Activated CD8-positive, alpha-beta memory T cell treated with anti-CD3 and anti-CD28 coated beads, Interleukin-2, amount 50 U/mL, for 1 hour (primary cell): ENCODE results near the gene EDARADD.
"Not testable (repeated sequence)": the region's sequence is repeated elsewhere in the genome, so short reads cannot be mapped to it uniquely, and the experiment has no call there.

Source experiments
- DNase-seq: peaks from one replicate; pipeline ENCODE4 v3.0.0-alpha.2; 2020; ENCODE audit errors: extremely low read depth

The EDARADD gene

DNA sequence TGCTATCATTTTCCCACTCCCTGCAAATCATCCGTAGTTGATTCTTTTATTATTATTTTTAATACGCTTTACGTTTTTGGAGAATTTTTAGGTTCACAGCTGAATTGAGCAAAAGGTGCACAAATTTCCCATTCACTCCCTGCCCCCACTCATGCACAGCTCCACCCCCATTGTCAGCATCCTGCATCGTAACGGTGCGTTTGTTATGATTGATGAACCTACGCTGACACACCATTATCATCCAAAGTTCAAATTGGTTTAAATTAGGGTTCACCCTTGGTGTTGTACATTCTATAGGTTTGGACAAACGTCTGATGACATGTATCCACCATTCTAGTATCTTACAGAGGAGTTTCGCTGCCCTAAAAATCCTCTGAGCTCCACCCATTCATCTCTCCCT lies 44.5 kb downstream of the EDARADD start:
- no peak for DNase-seq

DNA sequence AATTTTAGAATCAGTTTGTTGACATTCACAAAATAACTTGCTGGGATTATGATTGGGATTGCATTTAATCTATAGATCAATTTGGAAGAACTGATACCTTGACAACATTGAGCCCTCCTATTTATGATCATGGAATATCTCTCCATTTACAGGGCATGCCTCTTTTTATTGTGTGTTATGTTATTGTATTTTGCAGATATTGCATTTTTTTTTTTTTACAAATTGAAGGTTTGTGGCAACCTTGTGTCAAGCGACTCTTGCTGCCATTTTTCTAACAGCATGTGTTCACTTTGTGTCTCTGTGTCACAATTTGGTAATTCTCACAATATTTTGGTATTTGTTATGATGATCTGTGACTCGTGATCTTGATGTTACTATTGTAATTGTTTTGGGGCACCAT lies 46.3 kb downstream of the EDARADD start:
- no peak for DNase-seq

DNA sequence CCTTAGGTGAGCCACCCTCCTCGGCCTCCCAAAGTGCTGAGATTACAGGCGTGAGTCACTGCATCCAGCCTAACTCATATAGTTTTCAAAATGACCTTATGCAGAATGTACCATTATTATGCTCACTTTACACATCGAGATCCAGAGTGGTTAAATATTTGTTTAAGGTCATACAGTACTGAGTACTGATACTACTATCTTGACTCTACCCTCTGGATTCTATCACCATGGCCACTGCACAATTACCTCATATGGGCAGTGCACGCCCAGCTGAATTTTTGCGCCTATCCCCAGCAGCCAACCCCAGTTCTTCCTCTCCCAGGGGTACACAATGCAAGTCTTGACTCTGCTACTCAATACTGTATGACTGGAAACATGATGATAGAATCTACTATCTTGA lies 56.7 kb downstream of the EDARADD start:
- no peak for DNase-seq

DNA sequence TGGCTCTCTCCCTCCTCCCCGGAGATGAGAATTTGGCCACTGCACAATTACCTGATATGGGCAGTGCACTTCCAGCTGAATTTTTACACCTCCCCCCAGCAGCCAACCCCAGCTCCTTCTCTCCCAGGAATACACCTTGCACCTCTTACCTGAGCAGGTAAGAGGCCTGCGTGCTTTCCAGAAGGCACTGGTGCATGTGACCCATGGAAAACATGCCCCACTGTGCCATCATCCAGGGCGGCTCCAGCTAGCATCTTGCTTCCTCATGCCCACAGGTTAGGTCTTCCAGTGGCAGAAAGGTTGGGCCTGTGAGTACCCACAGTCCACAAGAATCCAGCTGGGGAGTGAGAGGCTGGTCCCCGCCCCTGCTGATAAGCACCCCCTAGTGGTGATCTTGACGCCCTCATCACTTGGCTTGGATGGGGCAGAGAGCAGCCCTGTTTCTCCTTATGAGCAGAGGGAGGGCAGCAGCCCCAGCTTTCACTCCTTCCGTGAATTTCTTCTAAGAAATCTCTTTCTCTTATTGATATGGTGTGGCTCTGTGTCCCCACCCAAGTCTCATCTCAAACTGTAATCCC lies 57.8 kb downstream of the EDARADD start:
- peak; percentile 12 for DNase-seq

DNA sequence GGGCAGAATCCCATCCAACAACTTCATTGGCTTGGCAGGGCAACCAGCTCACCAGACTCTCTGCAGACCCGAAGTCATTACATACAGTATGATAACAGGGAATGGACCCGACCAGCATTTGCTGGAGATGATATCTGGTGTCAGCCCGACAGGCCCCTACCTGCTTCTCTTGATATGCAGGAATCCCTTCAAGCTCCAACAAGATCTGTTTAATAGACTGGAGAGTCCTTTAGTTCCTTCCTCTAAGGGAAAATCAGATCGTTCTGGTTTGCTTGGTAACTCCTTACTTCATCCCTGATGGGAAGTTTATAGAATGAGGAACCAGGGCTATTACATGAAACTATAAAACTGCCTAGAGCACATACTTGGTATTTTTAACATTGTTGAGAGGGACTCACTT lies 61.2 kb downstream of the EDARADD start:
- no peak for DNase-seq

DNA sequence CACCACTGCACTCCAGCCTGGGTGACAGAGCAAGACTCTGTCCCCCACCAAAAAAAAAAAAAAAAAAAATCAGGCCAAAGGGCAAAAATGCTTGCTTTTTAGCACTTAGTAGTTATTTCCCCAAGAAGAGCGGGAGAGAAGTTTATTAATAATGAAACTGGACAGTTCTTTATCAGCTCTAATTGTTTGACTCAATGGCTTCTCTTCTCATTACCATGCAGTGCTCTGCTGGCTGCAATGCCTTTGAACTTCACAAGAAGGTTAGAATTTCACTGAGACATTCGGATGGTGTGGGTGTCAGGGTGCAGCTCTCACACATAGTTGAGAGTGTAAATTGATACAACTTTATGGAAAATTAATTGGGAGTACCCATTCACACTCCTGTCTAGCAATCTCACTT lies 63.7 kb downstream of the EDARADD start:
- no peak for DNase-seq

DNA sequence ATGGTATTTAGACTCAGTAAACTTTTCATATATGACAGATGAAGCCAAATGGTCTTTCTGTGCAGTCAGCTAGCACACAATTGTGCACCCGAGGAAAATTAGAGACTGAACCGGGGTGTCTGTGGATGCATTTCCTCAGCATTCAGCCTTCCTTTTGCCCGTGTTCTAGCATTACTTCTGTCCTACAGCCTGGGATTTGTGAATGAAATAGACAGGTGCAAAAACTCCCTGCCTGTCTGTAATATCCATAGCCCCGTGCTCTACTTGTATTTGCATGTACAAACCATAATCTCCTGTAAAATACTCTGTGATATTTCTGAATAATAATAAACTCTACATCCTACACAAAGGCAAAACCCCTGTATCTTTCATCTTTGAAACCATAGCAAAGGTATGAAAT lies 64.9 kb downstream of the EDARADD start:
- no peak for DNase-seq

DNA sequence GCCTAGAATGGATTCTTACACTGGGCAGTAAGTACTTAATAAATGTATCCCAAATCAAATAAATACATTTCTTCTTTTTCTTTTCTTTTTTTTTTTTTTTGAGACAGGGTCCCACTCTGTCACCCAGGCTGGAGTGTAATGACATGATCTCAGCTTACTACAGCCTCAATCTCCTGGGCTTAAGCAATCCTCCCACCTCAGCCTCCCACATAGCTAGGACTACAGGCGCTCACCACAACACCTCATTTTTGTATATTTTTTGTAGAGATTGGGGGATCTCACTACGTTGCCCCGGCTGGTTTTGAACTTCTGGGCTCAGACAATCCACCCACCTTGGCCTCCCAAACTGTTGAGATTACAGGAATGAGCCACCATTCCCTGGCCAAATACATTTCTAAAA lies 66.0 kb downstream of the EDARADD start:
- DNase-seq: no peak

DNA sequence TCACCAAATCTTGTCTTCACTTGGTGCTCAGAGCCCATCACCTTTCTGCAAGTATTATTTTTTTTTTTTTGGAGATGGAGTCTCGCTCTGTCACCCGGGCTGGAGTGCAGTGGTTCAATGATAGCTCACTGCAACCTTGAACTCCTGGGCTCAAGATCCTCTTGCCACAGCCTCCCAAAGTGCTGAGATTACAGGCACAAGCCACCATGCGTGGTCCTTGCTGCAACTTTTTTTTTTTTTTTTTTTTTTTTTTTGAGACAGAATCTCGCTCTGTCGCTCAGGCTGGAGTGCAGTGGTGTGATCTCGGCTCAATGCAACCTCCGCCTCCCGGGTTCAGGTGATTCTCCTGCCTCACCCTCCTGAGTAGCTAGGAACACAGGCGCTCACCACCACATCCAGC lies 70.1 kb downstream of the EDARADD start:
- not testable (repeated sequence) for DNase-seq

DNA sequence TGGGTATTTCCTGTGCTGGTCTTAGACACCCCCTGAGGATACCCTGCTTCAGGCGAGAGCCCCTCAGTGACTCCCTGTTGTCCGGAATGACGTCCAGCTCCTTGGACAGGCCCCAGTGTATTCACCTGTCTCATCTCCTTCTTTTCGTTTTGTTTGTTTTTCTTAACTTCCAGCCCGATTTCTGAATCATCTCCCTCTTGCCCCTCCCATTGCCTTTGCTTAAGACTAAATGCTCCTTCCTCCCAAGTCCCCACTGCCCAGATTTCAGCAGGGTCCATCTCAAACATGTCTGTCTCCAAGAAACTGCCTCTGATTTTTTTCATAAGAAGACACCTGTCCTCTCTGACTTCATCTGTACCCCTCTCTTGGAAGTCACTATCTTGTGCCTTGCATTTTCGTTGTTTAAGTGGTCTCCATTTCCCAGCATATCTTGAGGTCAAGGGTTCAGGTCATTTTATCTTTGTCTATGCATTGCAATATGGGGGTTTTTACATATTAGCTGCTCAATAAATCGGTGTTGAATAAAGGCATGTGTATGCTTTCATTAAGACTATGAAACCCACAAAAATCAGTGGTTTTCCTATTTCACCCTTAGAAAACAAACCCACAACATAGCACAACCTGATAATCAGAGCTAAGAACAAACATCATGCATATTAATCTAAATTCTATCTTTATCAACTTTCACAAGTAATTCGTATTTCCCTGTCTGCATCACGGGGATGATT lies 71.3 kb downstream of the EDARADD start:
- DNase-seq: no peak

DNA sequence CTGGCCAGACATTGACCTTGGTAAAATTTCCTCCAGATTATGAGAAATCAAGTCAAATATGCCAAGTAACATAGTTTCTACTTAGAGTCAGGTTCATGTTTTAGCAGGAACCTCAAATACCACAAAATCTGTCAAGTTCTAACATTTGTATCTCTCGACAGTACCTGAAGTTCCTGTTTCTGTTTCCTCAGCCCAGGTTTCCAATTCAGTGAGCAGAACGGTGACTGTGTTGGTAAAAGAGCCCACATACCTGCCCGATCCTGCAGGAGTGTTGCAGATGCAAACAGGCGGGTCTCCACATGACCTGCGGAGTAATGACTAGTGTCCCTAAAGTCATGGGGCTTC lies 71.8 kb downstream of the EDARADD start:
- DNase-seq: no peak

DNA sequence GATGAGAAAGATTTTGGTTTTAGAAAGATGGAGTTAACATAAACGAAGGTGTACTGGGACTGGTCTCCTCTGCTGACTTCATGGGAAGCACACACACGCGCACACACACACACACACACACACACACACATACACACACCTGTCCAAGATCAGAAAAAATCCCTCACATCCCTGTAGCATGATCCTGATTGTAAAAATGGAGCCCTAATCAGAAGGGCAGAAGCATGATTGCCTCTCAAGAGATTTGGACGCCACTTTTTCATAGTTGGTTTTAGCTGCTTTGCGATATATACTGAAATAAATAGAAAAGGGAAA lies 73.2 kb downstream of the EDARADD start:
- DNase-seq: no peak

DNA sequence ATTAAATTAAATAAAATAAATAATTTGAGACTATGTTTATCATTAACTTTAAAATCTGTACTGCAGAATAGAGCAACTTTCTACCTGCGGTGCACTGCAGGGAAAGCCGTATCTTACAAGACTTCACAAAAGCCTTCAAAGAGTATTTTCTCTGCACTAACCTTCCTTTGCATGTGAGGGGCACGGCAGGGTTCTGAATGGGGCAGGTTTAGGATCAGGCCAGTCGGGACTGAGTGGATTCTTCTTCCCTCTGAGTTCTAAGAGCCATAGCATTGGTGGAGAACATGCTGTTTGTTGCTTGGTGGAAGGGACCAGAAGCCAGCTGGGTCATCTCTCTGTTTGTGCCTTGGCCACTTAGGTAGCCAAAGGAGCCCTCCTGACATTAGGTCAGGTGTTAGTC lies 74.5 kb downstream of the EDARADD start:
- DNase-seq: no peak

DNA sequence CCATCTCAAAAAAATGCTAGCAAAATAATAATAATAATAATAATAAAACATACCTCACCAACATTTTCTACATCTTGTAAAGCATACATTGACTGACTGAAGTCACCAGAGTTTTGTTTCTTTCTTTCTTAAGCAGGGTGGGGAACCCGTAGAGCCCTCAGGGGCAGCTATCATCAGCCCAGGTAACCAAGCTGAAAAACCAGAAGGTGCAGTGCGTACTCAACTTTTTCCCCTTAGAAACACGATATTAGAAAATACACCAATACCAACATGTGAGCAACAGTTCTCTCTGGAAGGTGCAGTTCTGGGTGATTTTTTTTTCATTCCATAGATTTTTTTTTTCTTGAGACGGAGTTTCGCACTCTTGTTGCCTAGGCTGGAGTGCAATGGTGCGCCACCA lies 75.4 kb downstream of the EDARADD start:
- no peak for DNase-seq

DNA sequence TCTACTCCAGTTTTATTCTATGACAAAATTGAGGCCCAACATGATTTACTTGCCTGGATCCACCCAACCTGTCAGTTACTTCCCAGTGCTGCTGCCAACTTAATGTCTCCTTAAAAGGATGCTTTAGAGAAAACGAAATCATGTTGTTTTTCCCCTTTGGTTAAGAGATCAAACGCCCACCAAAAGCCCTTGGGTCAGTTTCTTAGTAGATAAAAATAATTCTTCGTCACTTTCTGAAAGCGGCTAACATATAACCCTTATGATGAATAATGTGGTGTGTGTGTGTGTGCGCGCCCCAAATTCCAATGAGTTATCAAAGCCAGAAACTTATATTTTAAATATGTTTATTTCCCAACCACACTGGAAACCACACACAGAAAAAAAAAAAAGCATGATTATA lies 77.0 kb downstream of the EDARADD start:
- DNase-seq: no peak

DNA sequence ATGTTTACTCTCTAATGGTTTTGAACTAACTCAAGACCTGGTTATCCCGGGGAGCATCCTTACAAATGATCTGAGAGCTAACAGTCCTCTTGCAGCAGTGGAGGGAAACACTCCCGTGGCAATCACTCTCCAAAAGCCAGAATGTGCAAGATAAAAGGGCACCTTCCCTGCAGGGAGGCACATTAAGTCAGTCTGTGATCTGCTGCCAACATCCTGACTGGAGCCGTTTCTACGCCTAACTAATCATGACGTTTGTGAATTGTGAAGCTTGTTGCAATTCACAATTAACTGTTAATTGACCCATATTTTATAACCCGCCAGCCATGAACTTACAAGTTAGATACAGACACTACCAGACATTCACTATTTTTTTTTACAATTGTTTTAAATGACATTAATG lies 77.6 kb downstream of the EDARADD start:
- DNase-seq: no peak

DNA sequence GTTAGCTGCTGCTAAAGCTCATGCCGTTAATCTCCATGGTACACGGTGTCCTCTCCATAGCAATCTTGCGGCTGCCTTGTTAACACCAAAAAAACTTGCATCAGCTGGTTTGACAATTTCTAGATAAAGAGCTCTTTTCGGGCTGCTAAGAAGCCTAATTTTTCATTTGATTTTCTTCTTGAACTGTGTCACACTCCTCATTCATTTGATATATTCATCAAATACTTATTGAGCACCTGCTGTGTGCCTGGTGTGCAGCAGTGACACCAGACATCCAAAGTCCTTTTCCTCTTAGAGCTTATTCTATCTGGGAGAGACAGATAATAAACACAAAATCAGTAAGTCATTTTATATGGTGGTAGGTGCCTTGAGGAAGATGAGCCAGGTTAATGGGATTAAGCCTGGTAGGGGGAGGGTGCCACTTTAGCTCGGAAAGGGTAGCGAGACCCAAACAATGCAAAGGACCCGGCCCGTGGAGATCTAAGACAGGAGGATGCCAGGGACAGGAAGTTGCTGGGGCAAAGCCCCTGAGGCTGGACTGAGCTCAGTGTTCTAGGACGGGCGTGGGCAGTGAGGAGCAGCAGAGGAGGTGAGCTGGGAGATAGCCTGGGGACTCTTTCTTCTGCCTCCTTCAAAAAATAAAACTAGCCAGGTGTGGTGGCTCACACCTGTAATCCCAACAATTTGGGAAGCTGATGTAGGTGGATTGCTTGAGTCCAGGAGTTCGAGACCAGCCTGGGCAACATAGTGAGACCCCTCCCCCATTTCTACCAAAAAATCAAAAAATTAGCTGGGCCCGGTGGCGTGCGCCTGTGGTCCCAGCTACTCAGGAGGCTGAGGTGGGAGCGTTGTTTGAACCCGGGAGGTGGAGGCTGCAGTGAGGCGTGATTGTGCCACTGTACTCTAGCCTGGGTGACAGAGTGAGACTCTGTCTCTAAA lies 79.0 kb downstream of the EDARADD start:
- DNase-seq: no peak

DNA sequence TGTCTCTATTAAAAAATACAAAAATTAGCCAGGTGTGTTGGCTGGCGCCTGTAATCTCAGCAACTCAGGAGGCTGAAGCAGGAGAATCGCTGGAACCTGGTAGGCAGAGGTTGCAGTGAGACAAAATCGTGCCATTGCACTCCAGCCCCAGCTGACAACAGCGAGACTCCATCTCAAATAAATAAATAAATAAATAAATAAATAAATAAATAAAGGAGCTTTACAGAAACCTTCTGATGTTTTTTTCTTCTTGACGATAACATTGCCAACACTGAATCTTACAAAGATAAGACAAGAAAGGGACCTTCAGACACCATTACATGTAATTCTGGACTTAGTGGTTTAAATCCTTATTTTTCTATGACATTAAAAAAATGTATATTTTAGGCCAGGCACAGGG lies 81.9 kb downstream of the EDARADD start:
- no peak for DNase-seq

DNA sequence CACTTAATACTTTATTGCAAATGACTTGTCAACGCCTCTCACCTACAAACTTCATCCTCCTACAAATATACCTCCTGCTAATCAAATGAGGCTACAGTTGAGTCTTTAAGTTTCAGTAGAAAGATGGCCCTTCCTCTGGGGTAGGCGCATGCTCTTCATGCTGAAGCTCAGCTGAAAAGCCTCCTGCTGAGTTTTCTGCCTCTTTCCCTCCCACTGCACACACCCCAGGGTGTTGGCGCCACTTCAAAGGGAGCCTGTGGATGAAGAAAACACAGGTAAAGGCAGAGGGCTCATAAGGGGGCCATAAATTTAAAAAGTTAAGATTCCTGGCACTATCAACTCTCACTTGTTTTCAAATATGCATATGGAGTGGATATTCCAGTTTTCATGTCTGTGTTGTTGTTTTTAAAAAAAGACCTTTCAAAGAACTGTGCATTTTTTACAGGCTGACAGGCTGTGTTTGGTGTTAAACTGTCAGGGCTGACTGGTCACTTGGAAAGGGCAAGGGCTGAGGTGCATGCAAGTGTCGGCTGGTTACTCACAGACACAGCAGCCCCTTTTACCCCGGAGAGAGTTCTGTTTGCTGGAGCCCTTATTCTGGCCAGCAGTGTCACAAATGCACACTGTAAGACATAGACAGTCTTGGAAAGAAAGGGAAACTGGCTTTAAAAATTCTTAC lies 86.8 kb downstream of the EDARADD start:
- no peak for DNase-seq

DNA sequence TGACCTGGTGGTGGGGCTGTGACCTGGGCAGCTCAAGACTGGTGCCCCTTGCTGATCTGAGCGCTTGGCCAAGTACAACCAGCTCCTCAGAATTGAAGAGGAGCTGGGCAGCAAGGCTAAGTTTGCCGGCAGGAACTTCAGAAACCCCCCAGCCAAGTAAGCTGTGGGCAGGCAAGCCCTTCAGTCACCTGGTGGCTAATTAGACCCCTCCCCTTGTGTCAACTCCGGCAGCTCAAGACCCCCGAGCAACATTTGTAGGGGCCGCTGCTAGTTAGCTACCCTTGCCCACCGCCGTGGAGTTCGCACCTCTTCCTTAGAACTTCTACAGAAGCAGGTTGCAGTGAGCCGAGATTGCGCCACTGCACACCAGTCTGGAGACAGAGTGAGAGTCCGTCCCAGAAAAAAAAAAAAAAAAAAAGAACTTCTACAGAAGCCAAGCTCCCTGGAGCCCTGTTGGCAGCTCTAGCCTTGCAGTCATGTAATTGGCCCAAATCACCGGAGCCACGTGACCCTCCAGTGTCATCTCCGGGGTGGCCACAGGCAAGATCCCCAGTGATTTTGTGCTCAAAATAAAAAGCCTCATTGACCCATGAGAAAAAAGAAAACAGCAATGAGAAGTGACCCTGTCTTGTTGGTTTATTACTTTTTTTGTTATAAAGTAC lies 90.4 kb downstream of the EDARADD start:
- DNase-seq: no peak

DNA sequence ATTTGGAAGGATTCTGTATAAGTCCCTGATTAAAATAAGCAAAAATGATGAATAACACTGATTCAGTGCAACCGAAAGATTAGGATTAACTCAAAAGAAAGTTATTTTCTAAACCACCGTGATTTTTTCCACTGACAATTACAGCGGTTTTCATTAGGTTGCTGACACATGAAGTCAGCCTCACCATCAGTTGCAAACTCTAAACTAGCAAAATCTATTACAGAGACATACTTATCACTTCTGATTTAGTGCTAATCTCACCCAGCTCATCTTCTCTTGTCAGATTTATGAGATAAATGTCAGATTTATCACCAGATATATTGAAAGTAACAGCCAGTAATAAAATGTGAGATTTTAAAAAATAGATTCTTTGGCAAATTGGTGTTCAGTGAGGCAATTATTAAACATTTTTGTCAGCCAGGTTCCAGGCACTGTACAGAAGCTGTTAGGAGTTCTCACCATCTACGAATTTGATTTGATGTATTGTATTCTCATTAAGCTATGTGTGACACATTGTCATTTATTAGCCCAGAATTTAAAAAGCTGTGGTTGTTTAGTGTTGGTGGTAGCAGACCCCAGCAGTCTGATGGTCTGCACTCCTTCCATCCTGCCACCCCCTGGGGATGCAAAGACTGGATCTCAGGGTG lies 92.4 kb downstream of the EDARADD start:
- no peak for DNase-seq

DNA sequence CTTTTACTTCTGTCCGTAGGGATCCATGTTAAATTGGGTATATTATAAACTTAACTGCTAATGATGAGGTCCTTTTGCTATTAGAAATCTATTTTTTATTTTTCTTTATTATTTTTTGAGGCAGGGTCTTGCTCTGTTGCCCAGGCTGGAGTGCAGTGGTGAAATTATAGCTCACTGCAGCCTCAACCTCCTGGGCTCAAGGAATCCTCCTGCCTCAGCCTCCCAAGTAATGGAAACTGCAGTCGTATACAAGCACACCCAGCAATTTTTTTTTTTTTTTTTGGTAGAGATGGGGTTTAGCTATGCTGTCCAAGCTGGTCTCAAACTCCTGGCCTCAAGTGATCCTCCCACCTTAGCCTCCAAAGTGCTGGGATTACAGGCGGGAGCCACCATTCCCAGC lies 95.1 kb downstream of the EDARADD start:
- not testable (repeated sequence) for DNase-seq
